Neural cell (in vitro differentiated cells): Measurements from ENCODE around the gene C1orf21. TPM values are rescaled to one million over a fixed set of nuclear protein-coding genes. Genes with fewer than 3 reads are reported as not detected.

ENCODE experiments used
- H2AFZ ChIP-seq: fragments of 200-600, 300-800 bp; sonication (generic), shearing (Covaris generic); 2 replicates; pipeline ENCODE4 v1.6.0; 2014; ENCODE audit warnings: low read depth, mild to moderate bottlenecking, antibody characterized with exemption, low read length, moderate library complexity
- H3F3A ChIP-seq: fragments of 200-600 bp; shearing (Covaris generic); 2 replicates; pipeline ENCODE4 v1.6.1; 2016; ENCODE audit warnings: mild to moderate bottlenecking, moderate library complexity, mixed read lengths, antibody characterized with exemption, low read length; ENCODE audit not compliant: insufficient read depth, poor library complexity, severe bottlenecking
- H3K27ac ChIP-seq: fragments of 200-600, 300-800 bp; sonication (generic), shearing (Covaris generic); 2 replicates; pipeline ENCODE4 v1.5.1; 2014; ENCODE audit warnings: mild to moderate bottlenecking, low read length, moderate library complexity
- H3K27me3 ChIP-seq: fragments of 300-800, 200-600 bp; sonication (generic), shearing (Covaris generic); 2 replicates; pipeline ENCODE4 v1.6.0; 2014; ENCODE audit warnings: mild to moderate bottlenecking, low read depth, low read length, moderate library complexity; ENCODE audit not compliant: insufficient read depth
- H3K36me3 ChIP-seq: fragments of 300-800, 200-600 bp; sonication (generic), shearing (Covaris generic); 2 replicates; pipeline ENCODE4 v1.5.1; 2014; ENCODE audit warnings: mild to moderate bottlenecking, antibody characterized with exemption, low read length, moderate library complexity; ENCODE audit not compliant: insufficient read depth
- H3K4me2 ChIP-seq: fragments of 300-800, 200-600 bp; sonication (generic), shearing (Covaris generic); 2 replicates; pipeline ENCODE4 v1.6.0; 2014; ENCODE audit warnings: mild to moderate bottlenecking, low read length
- H3K4me3 ChIP-seq: fragments of 300-800, 200-600 bp; sonication (generic), shearing (Covaris generic); 2 replicates; pipeline ENCODE4 v1.5.1; 2014; ENCODE audit warnings: mild to moderate bottlenecking, low read length, moderate library complexity
- H3K79me2 ChIP-seq: fragments of 200-600 bp; shearing (Covaris generic); replicated peaks from 2 replicates; pipeline ENCODE4 v1.6.0; 2014; ENCODE audit warnings: mild to moderate bottlenecking, low read length, moderate library complexity; ENCODE audit not compliant: insufficient read depth
- H3K9ac ChIP-seq: fragments of 300-800, 200-600 bp; sonication (generic), shearing (Covaris generic); 2 replicates; pipeline ENCODE4 v1.6.1; 2016; ENCODE audit warnings: mild to moderate bottlenecking, low read length, mixed read lengths
- H3K9me2 ChIP-seq: fragments of 200-600 bp; shearing (Covaris generic); 2 replicates; pipeline ENCODE4 v1.6.1; 2016; ENCODE audit warnings: mild to moderate bottlenecking, low read length, mixed read lengths; ENCODE audit not compliant: insufficient read depth
- H3K9me3 ChIP-seq: fragments of 200-600, 300-800 bp; sonication (generic), shearing (Covaris generic); 2 replicates; pipeline ENCODE4 v1.6.1; 2016; ENCODE audit warnings: mild to moderate bottlenecking, mixed run types, low read length, moderate library complexity, mixed read lengths
- H4K20me1 ChIP-seq: fragments of 200-600 bp; shearing (Covaris generic); 2 replicates; pipeline ENCODE4 v1.6.1; 2016; ENCODE audit warnings: mild to moderate bottlenecking, mixed run types; ENCODE audit not compliant: insufficient read depth
- EP300 ChIP-seq: fragments of 450-650 bp; conservative IDR thresholded peaks from 2 replicates; pipeline ENCODE4 v1.6.1; 2014; ENCODE audit warnings: antibody characterized with exemption, mild to moderate bottlenecking, moderate library complexity; ENCODE audit not compliant: poor library complexity, severe bottlenecking
- EZH2 ChIP-seq: fragments of 200-600, 300-800 bp; shearing (Covaris generic), sonication (generic); IDR thresholded peaks from 2 replicates; pipeline ENCODE4 v1.6.1; 2014; ENCODE audit warnings: antibody characterized with exemption, low read length, borderline replicate concordance, mild to moderate bottlenecking; ENCODE audit not compliant: insufficient read depth, poor library complexity, severe bottlenecking
- MXI1 ChIP-seq: fragments of 450-650 bp; conservative IDR thresholded peaks from 2 replicates; pipeline ENCODE4 v1.6.1; 2014; ENCODE audit warnings: antibody characterized with exemption, mild to moderate bottlenecking; ENCODE audit not compliant: poor library complexity, severe bottlenecking
- POLR2AphosphoS5 ChIP-seq: IDR thresholded peaks from 2 replicates; pipeline ENCODE4 v1.6.1; 2012
- RAD21 ChIP-seq: fragments of 450-650 bp; conservative IDR thresholded peaks from 2 replicates; pipeline ENCODE4 v1.6.1; 2014; ENCODE audit warnings: antibody characterized with exemption, mild to moderate bottlenecking, moderate library complexity
- SMC3 ChIP-seq: fragments of 450-650 bp; conservative IDR thresholded peaks from 2 replicates; pipeline ENCODE4 v1.6.1; 2014; ENCODE audit warnings: antibody characterized with exemption, mild to moderate bottlenecking, moderate library complexity; ENCODE audit not compliant: poor library complexity
- TAF1 ChIP-seq: IDR thresholded peaks from 2 replicates; pipeline ENCODE4 v1.6.1; 2012; ENCODE audit warnings: low read depth
- polyA plus RNA-seq: library from polyadenylated mRNA; depleted of rRNA; stranded (reverse); fragments of >200 nt; gene quantifications from 2 replicates; pipeline ENCODE4 v1.2.3, GENCODE V29; 2014
- TF ChIP-seq, protein P1 (sequence below): IDR thresholded peaks from 2 replicates; pipeline ENCODE4 v1.6.1; 2012; ENCODE audit warnings: borderline replicate concordance
- TF ChIP-seq, protein P2 (sequence below): fragments of 450-650 bp; IDR thresholded peaks from 2 replicates; pipeline ENCODE4 v1.5.1; 2014; ENCODE audit warnings: antibody characterized with exemption, mild to moderate bottlenecking, moderate library complexity; ENCODE audit not compliant: poor library complexity, severe bottlenecking

The C1orf21 gene
- polyA plus RNA-seq, 1 donor from 2014 or later: 21.1 TPM

DNA sequence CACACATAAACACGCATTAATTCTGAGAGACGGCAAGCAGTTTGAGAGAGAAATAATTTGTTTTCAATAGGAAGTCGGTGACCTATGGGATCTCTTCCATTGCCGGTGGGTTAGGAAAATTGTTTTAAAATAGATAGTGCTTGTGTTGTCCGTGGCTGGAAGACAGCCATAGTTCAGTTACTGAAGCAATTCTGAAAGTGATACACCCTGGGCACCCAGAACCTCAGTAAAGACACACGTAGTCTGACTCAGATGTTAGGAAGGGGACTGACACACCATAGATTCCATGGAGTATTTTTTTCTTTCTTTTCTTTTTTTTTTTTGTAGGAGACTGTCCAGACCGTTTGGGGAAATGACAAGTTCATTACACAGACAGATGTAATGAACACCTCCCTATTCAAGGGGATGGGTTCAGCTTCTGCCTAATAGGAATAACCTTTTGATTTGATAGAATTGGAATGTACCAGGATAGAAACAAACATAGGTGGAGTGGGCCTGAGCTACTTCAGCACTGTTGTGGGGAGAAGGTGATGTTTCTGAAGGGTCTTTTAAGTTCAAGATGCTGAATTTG lies 1.6 kb downstream of the C1orf21 start:
- H3F3A ChIP-seq: peaks cover 7% of the 10 kb centered on the region
- no peaks in the 10 kb centered on the region for H4K20me1 ChIP-seq
- H3K9ac ChIP-seq: peak overlapping the region; percentile 96
- no peak overlapping the region for H2AFZ ChIP-seq
- H3K27me3 ChIP-seq: no peaks in the 10 kb centered on the region
- H3K9me2 ChIP-seq: no peaks in the 10 kb centered on the region
- no peaks in the 10 kb centered on the region for H3K9me3 ChIP-seq
- peaks cover 44% of the 10 kb centered on the region for H3K79me2 ChIP-seq
- H3K4me2 ChIP-seq: peak overlapping the region; percentile 77
- no peaks in the 10 kb centered on the region for H3K36me3 ChIP-seq
- no peak for TF ChIP-seq EP300
- TF ChIP-seq POLR2AphosphoS5: no peak
- no peak for TF ChIP-seq TAF1
- TF ChIP-seq, protein P1, sequence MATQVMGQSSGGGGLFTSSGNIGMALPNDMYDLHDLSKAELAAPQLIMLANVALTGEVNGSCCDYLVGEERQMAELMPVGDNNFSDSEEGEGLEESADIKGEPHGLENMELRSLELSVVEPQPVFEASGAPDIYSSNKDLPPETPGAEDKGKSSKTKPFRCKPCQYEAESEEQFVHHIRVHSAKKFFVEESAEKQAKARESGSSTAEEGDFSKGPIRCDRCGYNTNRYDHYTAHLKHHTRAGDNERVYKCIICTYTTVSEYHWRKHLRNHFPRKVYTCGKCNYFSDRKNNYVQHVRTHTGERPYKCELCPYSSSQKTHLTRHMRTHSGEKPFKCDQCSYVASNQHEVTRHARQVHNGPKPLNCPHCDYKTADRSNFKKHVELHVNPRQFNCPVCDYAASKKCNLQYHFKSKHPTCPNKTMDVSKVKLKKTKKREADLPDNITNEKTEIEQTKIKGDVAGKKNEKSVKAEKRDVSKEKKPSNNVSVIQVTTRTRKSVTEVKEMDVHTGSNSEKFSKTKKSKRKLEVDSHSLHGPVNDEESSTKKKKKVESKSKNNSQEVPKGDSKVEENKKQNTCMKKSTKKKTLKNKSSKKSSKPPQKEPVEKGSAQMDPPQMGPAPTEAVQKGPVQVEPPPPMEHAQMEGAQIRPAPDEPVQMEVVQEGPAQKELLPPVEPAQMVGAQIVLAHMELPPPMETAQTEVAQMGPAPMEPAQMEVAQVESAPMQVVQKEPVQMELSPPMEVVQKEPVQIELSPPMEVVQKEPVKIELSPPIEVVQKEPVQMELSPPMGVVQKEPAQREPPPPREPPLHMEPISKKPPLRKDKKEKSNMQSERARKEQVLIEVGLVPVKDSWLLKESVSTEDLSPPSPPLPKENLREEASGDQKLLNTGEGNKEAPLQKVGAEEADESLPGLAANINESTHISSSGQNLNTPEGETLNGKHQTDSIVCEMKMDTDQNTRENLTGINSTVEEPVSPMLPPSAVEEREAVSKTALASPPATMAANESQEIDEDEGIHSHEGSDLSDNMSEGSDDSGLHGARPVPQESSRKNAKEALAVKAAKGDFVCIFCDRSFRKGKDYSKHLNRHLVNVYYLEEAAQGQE: no peak
- TF ChIP-seq, protein P2, sequence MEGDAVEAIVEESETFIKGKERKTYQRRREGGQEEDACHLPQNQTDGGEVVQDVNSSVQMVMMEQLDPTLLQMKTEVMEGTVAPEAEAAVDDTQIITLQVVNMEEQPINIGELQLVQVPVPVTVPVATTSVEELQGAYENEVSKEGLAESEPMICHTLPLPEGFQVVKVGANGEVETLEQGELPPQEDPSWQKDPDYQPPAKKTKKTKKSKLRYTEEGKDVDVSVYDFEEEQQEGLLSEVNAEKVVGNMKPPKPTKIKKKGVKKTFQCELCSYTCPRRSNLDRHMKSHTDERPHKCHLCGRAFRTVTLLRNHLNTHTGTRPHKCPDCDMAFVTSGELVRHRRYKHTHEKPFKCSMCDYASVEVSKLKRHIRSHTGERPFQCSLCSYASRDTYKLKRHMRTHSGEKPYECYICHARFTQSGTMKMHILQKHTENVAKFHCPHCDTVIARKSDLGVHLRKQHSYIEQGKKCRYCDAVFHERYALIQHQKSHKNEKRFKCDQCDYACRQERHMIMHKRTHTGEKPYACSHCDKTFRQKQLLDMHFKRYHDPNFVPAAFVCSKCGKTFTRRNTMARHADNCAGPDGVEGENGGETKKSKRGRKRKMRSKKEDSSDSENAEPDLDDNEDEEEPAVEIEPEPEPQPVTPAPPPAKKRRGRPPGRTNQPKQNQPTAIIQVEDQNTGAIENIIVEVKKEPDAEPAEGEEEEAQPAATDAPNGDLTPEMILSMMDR: no peak
- no peak for TF ChIP-seq RAD21
- TF ChIP-seq SMC3: no peak
- TF ChIP-seq MXI1: no peak
- no peak for TF ChIP-seq EZH2
- peak overlapping the region; percentile 86 for H3K4me3 ChIP-seq
- peak overlapping the region; percentile 92 for H3K27ac ChIP-seq

DNA sequence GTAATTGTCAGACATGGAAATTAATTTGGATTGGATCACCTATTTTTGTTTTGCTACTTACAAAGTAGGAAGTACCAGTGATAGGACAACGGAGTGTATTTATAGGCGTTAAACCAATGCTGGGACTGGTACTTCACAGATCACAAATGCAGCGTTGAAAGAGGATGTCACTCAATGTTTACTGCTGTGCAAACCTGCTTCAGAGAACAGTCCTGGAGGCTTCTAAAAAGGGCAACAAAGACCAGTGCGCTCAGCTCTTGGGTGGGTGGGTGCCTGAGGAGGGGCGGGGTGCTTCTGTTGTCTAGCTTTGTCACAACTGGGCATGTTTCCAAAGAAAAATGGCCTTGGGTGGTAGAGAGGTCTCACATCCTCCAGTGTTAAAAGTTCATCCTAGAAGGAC lies 2.1 kb downstream of the C1orf21 start:
- Histone ChIP-seq H3K4me3 (peak overlapping the region; percentile 86), H3K27me3 (no peaks in the 10 kb centered on the region), H3K36me3 (no peaks in the 10 kb centered on the region), H4K20me1 (no peaks in the 10 kb centered on the region), H3K9me3 (no peaks in the 10 kb centered on the region), H3K9me2 (no peaks in the 10 kb centered on the region), H3K27ac (no peak overlapping the region), H3F3A (peaks cover 7% of the 10 kb centered on the region), H2AFZ (no peak overlapping the region), H3K4me2 (peak overlapping the region; percentile 77), H3K9ac (no peak overlapping the region), H3K79me2 (peaks cover 44% of the 10 kb centered on the region)
- TF ChIP-seq POLR2AphosphoS5 (no peak), EZH2 (no peak), TAF1 (no peak), MXI1 (no peak), SMC3 (no peak), RAD21 (no peak), EP300 (no peak)
- TF ChIP-seq, protein P2: no peak
- TF ChIP-seq, protein P1: no peak
